NCI-H2196 treated with DMSO at 0.1 percent for 48 hours (cell line): ENCODE measurements around the gene ENKD1.

ENCODE experiments used
- DNase-seq: peaks from one replicate; lab custom pipeline; 2025; ENCODE audit not compliant: unreplicated experiment; lab: John Stamatoyannopoulos, UW

Gene ENKD1

DNA sequence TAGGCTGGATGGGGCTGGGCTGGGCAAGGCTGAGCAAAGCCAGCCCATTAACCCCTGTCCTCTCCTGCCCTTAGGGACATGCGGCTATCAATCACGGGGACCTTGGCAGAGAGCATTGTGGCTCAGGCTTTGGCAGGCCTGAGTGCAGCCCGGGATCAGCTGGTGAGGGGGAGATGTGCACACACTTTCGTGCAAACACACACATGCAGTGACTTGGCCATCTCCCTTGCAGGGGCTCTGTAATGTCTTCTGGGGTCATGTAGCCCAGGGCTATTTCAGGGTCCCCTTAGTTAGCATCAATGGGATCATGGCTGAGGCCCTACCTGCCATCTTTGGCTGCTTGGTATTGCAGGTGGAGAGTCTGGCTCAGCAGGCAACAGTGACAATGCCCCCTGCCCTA lies 14.7 kb downstream of the ENKD1 start:
- DNase-seq = no peak

DNA sequence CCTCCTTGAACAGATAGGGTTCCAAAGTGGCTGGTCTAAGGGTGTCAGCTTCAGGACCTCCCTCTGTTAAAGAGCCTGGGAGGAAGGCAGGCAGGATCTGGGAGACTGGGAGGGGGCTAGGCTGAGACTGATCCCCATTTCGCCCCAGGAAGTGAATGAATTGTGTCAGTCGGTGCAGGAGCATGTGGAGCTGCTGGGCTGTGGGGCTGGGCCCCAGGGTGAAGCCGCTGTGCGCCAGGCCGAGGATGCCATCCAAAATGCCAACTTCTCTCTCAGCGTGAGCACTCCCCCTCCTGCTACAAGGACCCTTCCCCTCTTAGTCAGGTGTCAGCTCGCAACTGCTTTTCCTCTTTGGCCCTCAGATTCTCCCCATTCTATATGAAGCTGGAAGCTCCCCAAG lies 15.5 kb downstream of the ENKD1 start:
- DNase-seq = no peak

DNA sequence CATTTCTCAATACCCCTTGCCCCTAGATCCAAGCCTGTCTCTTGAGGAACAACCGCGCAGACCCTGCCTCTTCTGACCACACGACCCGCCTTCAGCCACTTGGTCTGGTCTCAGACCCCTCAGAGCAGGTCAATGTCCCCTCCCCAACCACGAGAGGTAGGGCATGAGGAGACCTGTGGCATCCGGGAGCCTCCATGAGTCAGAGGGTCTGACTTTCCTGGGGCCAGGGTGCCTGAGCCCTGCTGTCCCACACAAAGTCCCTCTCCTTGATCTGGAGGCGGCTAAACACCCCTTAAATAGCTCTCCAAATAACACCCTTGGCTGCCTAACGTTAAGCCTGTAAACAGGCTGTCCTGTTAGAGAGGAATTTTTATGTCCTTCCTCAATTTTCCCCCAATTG lies 16.5 kb downstream of the ENKD1 start:
- DNase-seq = no peak

DNA sequence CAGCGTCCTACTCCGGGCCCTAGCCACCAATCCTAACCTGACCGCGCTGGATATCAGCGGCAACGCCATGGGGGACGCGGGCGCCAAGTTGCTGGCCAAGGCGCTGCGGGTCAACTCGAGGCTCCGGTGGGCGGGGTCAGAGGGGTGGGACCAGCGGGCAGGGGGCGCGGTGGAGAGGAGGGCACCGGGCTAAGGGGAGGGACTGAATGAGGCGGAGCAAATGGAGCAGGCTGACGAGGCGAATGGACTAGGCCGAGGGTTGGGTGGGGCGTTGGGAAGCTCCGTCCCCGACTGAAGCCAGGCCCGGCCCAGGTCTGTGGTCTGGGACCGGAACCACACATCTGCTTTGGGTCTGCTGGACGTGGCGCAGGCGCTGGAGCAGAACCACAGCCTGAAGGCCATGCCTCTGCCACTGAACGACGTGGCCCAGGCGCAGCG lies 17.0 kb downstream of the ENKD1 start:
- DNase-seq = no peak

GRCh38 chr16:67648764-67649407 lies 17.7 kb downstream of the ENKD1 start:
- DNase-seq = no peak

- no peak for DNase-seq
Measured at GRCh38 chr16:67648088-67648763, 18.3 kb downstream of the ENKD1 start.

DNA sequence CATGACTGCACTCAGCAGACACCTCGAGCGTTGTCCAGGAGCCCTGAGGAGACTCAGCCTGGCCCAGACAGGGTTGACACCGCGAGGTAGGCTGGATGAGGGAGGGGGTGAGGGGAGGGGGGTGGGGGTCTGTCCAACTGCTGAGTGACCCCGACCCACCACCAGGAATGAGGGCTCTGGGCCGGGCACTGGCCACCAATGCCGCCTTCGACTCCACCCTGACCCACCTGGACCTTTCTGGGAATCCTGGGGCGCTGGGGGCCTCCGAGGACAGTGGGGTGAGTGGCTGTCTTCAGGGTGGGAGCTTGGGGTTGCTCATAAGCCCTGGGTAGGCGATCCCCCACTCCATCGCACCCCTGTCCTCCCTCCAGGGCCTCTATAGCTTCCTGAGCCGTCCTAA lies 18.9 kb downstream of the ENKD1 start:
- DNase-seq = no peak

- DNase-seq = no peak
Measured at GRCh38 chr16:67647111-67647651, 19.4 kb downstream of the ENKD1 start.

DNA sequence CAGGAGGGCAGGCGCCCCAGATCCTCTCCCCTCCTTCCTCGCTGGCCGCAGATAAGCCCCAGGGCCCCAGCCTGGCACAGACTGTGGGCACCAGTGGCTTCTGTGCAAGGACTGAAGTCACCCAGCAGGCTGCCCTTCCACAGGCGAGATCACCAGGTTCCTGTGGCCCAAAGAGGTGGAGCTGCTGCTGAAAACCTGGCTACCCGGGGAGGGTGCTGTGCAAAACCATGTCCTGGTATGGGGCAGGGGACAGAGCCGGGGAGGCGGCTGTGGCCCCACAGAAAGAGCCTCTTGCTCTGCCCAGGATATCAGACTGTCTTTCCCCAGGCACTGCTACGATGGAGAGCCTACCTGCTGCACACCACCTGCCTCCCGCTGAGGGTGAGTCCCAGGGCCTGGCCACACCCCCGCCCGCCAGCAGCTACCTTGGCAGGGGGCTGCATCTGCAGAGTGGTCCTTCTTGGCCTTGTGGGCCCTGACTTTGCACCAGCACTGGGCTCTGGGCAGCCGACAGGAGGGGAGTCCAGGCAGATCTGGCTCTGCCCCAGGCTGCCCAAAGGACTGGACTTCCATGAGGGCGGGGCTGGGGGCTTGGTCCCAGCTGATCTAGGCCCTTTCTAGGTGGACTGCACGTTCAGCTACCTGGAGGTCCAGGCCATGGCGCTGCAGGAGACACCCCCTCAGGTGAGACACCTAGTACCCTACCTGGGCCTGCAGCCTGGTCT lies 21.0 kb downstream of the ENKD1 start:
- DNase-seq = no peak

DNA sequence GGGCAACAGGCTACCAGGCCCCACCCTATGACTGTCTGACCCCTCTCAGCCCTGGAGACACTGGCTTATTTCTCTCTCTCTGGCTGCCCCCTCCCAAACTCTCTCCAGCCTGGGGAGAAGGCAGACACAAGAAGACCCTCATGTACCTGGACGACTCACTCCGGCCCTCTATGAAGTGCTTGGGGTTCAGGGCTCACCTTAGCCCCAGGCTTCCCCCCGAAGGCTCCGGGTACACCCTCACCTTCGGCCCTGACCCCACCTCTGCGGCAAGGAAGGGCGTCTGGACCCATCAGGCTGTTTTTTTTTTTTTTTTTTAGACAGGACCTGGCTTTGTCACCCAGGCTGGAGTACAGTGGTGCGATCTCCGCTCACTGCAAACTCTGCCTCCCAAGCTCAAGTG lies 22.5 kb downstream of the ENKD1 start:
- DNase-seq = no peak

DNA sequence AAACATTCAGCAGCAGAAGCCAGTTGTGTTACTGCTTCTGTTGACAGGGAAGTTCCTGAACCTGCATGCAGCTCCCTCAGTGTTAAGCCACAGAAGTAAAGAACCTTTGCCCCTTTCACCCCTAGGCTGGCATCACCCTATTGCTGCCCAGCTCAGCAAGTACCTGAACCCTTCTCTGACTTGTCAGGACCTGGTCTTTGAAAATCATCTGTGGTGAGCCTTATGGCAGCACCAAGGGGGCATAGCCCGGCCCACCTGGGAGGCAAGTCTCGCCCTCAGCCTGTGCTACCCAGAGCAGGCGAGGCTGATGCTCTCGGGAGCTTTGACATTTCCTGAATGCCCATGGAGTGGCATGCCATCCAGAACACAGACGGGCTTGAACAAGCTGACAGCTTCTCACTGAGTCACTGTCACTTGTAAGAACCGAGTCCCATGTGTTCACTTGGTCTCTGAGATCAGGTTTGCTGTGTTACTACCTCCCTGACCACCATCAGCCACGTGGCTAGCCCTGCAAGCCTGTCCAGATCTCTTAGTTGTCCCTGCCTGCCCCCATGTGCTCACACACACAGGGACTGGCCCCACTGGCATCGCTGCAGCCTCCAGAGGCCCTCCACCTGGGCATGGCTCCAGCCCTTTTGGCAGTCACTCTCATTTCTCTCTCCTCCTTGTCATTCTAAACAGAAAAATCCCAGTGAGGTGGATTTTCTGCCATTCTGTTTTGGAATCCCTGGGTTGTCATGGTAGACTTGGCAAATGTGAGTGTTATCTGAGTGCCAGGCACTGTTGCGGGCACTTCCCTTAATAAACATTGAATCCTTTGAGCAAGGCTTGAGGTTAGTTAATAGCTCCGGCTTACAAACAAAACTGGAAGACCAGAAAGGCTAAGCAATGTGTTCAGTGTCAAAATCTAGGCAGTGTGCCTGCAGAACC lies 24.5 kb downstream of the ENKD1 start:
- peak; percentile 51 for DNase-seq

DNA sequence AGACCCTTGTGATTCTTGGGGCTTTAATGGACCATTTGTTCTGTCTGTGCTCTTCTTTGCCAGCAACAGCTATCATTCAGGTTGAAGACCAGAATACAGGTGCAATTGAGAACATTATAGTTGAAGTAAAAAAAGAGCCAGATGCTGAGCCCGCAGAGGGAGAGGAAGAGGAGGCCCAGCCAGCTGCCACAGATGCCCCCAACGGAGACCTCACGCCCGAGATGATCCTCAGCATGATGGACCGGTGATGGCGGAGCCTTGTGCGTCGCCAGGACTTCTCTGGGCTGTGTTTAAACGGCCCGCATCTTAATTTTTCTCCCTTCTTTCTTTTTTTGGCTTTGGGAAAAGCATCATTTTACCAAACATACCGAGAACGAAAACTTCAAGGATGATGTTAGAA lies 28.9 kb downstream of the ENKD1 start:
- no peak for DNase-seq

GRCh38 chr16:67636713-67637112 lies 29.8 kb downstream of the ENKD1 start:
- DNase-seq = no peak

- no peak for DNase-seq
Measured at GRCh38 chr16:67632415-67633172, 34.0 kb downstream of the ENKD1 start.

- no peak for DNase-seq
Measured at GRCh38 chr16:67628216-67628615, 38.3 kb downstream of the ENKD1 start.

DNA sequence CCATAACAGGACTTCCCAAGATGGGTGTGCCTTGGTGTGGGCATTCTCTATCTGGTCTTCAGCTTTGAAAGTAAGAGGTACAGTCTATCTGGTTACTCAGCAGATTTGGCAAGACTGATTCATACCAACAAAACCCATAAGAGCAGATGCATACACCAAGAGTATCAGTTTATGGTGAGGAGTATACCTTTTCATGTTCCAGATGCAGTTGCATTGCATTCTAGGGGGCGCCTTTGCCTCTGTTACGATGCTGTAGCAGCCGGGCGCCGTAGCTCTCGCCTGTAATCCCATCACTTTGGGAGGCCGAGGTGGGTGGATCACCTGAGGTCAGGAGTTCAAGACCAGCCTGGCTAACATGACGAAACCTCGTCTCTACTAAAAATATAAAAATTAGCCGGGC lies 52.7 kb downstream of the ENKD1 start:
- no peak for DNase-seq
